Right cardiac atrium (tissue), 5 donors: ENCODE measurements around the gene RASGRF2. TPM values are rescaled to one million over a fixed set of nuclear protein-coding genes. Genes with fewer than 3 reads are reported as not detected.

ENCODE experiments used
- ATAC-seq, 2 donors: fragments of 200-7000 bp; cut with Tn5 transposase; one replicate each; pipeline versions ENCODE4 v1.8.0 to v1.9.1; 2020; ENCODE audit warnings: moderate library complexity in 2 of 2, mild to moderate bottlenecking in 1 of 2
- DNase-seq, 3 donors: peaks; one replicate each; pipeline ENCODE4 v3.0.0-alpha.2; 2020
- H3K27ac ChIP-seq: one replicate; pipeline ENCODE4 v1.5.1; 2013; ENCODE audit warnings: mild to moderate bottlenecking, low read length, control low read depth, moderate library complexity
- H3K27me3 ChIP-seq: one replicate; pipeline ENCODE4 v1.6.1; 2013; ENCODE audit not compliant: control insufficient read depth, insufficient read depth
- H3K4me1 ChIP-seq: one replicate; pipeline ENCODE4 v1.6.1; 2013; ENCODE audit warnings: low read length; ENCODE audit not compliant: control insufficient read depth, insufficient read depth
- H3K4me3 ChIP-seq: one replicate; pipeline ENCODE4 v1.5.1; 2013; ENCODE audit warnings: low read length, control low read depth
- H3K9me3 ChIP-seq: one replicate; pipeline ENCODE4 v1.6.1; 2013; ENCODE audit warnings: low read length; ENCODE audit not compliant: control insufficient read depth
- WGBS: extraction: QIAGEN DNeasy Blood & Tissue Kit; methylation state at CpG from one replicate; pipeline ENCODE4 v1.1.7; 2013; 5-methylcytosine and 5-hydroxymethylcytosine counted together
- intact Hi-C, 4 donors: fragments of 100-400 bp; cut with DNase I; formaldehyde crosslinking; loops; one replicate each; pipeline versions ENCODE4 v1.11.0 to v1.14.0; 2022 to 2023
- polyA plus RNA-seq: library from polyadenylated mRNA; stranded (reverse); fragments of 200-250 nt; gene quantifications from one replicate; pipeline ENCODE4 v1.2.3, GENCODE V29; 2013
- total RNA-seq, 4 donors: library from RNA; stranded (reverse); fragmentation: NEBNext Ultra II Directional; extraction: Animal tissue kit (Norgen Biotek cat#: 25700); gene quantifications; one replicate each; pipeline ENCODE4 v1.2.1, GENCODE V29; 2021
- donor health status: healthy with polysubstance abuse.
- donor health status: DM: no; HTN: yes; CAD: no.
- donor health status: DM: no; HTN: no; CAD: no.
- donor health status: DM: no; HTN: yes; CAD: no; lungs with severe emphysema.
- donor health status: DM: yes; HTN: yes; CAD: no.

RASGRF2 gene
- total and polyA plus RNA-seq, 5 donors, result 2.7 to 5.0 (median 4.3) TPM

GRCh38 chr5:80926979-80927656, 33.0 kb upstream of the RASGRF2 start:
- 80% methylated on average over 3 of the region's 3 CpGs for WGBS
- Histone ChIP-seq H3K9me3 (no peaks in the 10 kb centered on the region), H3K4me1 (no peaks in the 10 kb centered on the region), H3K4me3 (no peak overlapping the region), H3K27ac (no peak overlapping the region), H3K27me3 (no peaks in the 10 kb centered on the region)
- ATAC-seq, result no peak
- intact Hi-C loops, result no loop called here
- DNase-seq, result no peak

- intact Hi-C loops, result no loop called here
- no peaks in the 10 kb centered on the region for H3K9me3 ChIP-seq
- H3K4me1 ChIP-seq, result no peaks in the 10 kb centered on the region
- H3K4me3 ChIP-seq, result no peak overlapping the region
- H3K27ac ChIP-seq, result no peak overlapping the region
- 72% methylated on average over 2 of the region's 2 CpGs for WGBS
- H3K27me3 ChIP-seq, result no peaks in the 10 kb centered on the region
- no peak for ATAC-seq
- DNase-seq, result no peak
Measured at GRCh38 chr5:80928073-80928472, 32.1 kb upstream of the RASGRF2 start.

GRCh38 chr5:80930940-80931339, 29.2 kb upstream of the RASGRF2 start:
- 75% methylated on average over 3 of the region's 3 CpGs for WGBS
- intact Hi-C loops, result no loop called here
- Histone ChIP-seq H3K27me3 (no peaks in the 10 kb centered on the region), H3K4me3 (no peak overlapping the region), H3K27ac (no peak overlapping the region), H3K9me3 (no peaks in the 10 kb centered on the region), H3K4me1 (no peaks in the 10 kb centered on the region)
- ATAC-seq (no peak), DNase-seq (no peak)

GRCh38 chr5:80931411-80931810, 28.8 kb upstream of the RASGRF2 start:
- Histone ChIP-seq H3K4me1 (no peaks in the 10 kb centered on the region), H3K27me3 (no peaks in the 10 kb centered on the region), H3K4me3 (no peak overlapping the region), H3K27ac (no peak overlapping the region), H3K9me3 (no peaks in the 10 kb centered on the region)
- intact Hi-C loops, result no loop called here
- no peak for DNase-seq
- ATAC-seq, result no peak
- WGBS, result 75% methylated on average over 1 of the region's 1 CpG

- Histone ChIP-seq H3K27me3 (no peaks in the 10 kb centered on the region), H3K27ac (no peak overlapping the region), H3K9me3 (no peaks in the 10 kb centered on the region), H3K4me1 (no peaks in the 10 kb centered on the region), H3K4me3 (no peak overlapping the region)
- DNase-seq (no peak), ATAC-seq (no peak)
- intact Hi-C loops, result no loop called here
- 98% methylated on average over 2 of the region's 2 CpGs for WGBS
Measured at GRCh38 chr5:80933036-80933435, 27.1 kb upstream of the RASGRF2 start.

- no peak overlapping the region for H3K4me3 ChIP-seq
- no peaks in the 10 kb centered on the region for H3K9me3 ChIP-seq
- DNase-seq (no peak), ATAC-seq (no peak)
- 85% methylated on average over 4 of the region's 4 CpGs for WGBS
- intact Hi-C loops, result no loop called here
- H3K27ac ChIP-seq, result no peak overlapping the region
- no peaks in the 10 kb centered on the region for H3K27me3 ChIP-seq
- H3K4me1 ChIP-seq, result no peaks in the 10 kb centered on the region
Measured at GRCh38 chr5:80934751-80935150, 25.4 kb upstream of the RASGRF2 start.

GRCh38 chr5:80935811-80936385, 24.3 kb upstream of the RASGRF2 start:
- DNase-seq, result no peak
- WGBS, result 66% methylated on average over 3 of the region's 3 CpGs
- Histone ChIP-seq H3K27ac (no peak overlapping the region), H3K27me3 (no peaks in the 10 kb centered on the region), H3K4me1 (no peaks in the 10 kb centered on the region), H3K4me3 (no peak overlapping the region), H3K9me3 (no peaks in the 10 kb centered on the region)
- intact Hi-C loops, result no loop called here
- ATAC-seq, result no peak

- no peak overlapping the region for H3K27ac ChIP-seq
- no peaks in the 10 kb centered on the region for H3K9me3 ChIP-seq
- no peaks in the 10 kb centered on the region for H3K27me3 ChIP-seq
- H3K4me3 ChIP-seq, result no peak overlapping the region
- H3K4me1 ChIP-seq, result no peaks in the 10 kb centered on the region
- ATAC-seq (no peak), DNase-seq (no peak)
- WGBS, result 84% methylated on average over 3 of the region's 3 CpGs
- intact Hi-C loops, result no loop called here
Measured at GRCh38 chr5:80936881-80937280, 23.3 kb upstream of the RASGRF2 start.

GRCh38 chr5:80937584-80938356, 22.4 kb upstream of the RASGRF2 start:
- Histone ChIP-seq H3K4me1 (no peaks in the 10 kb centered on the region), H3K4me3 (no peak overlapping the region), H3K27me3 (no peaks in the 10 kb centered on the region), H3K27ac (no peak overlapping the region), H3K9me3 (no peaks in the 10 kb centered on the region)
- ATAC-seq, result no peak
- intact Hi-C loops, result no loop called here
- 74% methylated on average over 9 of the region's 9 CpGs for WGBS
- no peak for DNase-seq

- no peak overlapping the region for H3K4me3 ChIP-seq
- H3K4me1 ChIP-seq, result no peaks in the 10 kb centered on the region
- no peak overlapping the region for H3K27ac ChIP-seq
- DNase-seq (no peak), ATAC-seq (no peak)
- no peaks in the 10 kb centered on the region for H3K27me3 ChIP-seq
- intact Hi-C loops, result no loop called here
- H3K9me3 ChIP-seq, result no peaks in the 10 kb centered on the region
- 88% methylated on average over 1 of the region's 1 CpG for WGBS
Measured at GRCh38 chr5:80941496-80941895, 18.7 kb upstream of the RASGRF2 start.

GRCh38 chr5:80951366-80951765, 8.8 kb upstream of the RASGRF2 start:
- WGBS, result 71% methylated on average over 5 of the region's 5 CpGs
- peaks cover 2% of the 10 kb centered on the region for H3K27me3 ChIP-seq
- intact Hi-C loops, result no loop called here
- H3K27ac ChIP-seq, result no peak overlapping the region
- no peaks in the 10 kb centered on the region for H3K4me1 ChIP-seq
- no peak for DNase-seq
- no peaks in the 10 kb centered on the region for H3K9me3 ChIP-seq
- no peak overlapping the region for H3K4me3 ChIP-seq
- no peak for ATAC-seq
